H1 (cell line): ENCODE measurements around the gene NKTR. TPM values are rescaled to one million over a fixed set of nuclear protein-coding genes. Genes with fewer than 3 reads are reported as not detected.

Experiments used
- CTCF ChIA-PET: fragments of 300-600 bp; sonication (Branson Sonifier 250); formaldehyde crosslinking; loops from one replicate; lab custom pipeline; 2021; ENCODE audit not compliant: partially characterized antibody; lab: Charles Lee
- POLR2A ChIA-PET: fragments of 300-600 bp; sonication (Branson Sonifier 250); formaldehyde crosslinking; loops from one replicate; lab custom pipeline; 2021; ENCODE audit warnings: inconsistent platforms; ENCODE audit not compliant: partially characterized antibody; lab: Charles Lee
- DNase-seq, 2 experiments: peaks; one replicate each; pipeline versions ENCODE4 v3.0.0 to v3.0.0-alpha.2; 2010 to 2022; ENCODE audit warnings: low spot score in 2 of 2, low read depth in 1 of 2, mixed read lengths in 1 of 2
- FAIRE-seq: peaks from 2 replicates; lab custom pipeline; 2011; peaks lifted over from hg19 to GRCh38; lab: Jason Lieb, UNC
- H2AFZ ChIP-seq: 2 replicates; pipeline ENCODE4 v1.8.1; 2012; ENCODE audit warnings: low read length, inconsistent platforms
- H2AK5ac ChIP-seq: 2 replicates; pipeline ENCODE4 v1.6.1; 2013; ENCODE audit warnings: low read depth, low read length
- H2BK120ac ChIP-seq: replicated peaks from 2 replicates; pipeline ENCODE3; 2013; ENCODE audit warnings: low read depth, low read length, inconsistent platforms
- H2BK12ac ChIP-seq: 2 replicates; pipeline ENCODE4 v1.6.1; 2013; ENCODE audit warnings: low read depth, low read length
- H2BK15ac ChIP-seq: 2 replicates; pipeline ENCODE4 v1.6.1; 2013; ENCODE audit warnings: low read length
- H2BK20ac ChIP-seq: 2 replicates; pipeline ENCODE4 v1.6.1; 2013; ENCODE audit warnings: low read length
- H2BK5ac ChIP-seq: 2 replicates; pipeline ENCODE4 v1.6.1; 2013; ENCODE audit warnings: low read depth, low read length
- H3K14ac ChIP-seq: 2 replicates; pipeline ENCODE4 v1.6.1; 2013; ENCODE audit warnings: inconsistent platforms; ENCODE audit not compliant: insufficient read length
- H3K18ac ChIP-seq: 2 replicates; pipeline ENCODE4 v1.6.1; 2013; ENCODE audit warnings: low read length; ENCODE audit errors: extremely low read depth
- H3K23ac ChIP-seq: 2 replicates; pipeline ENCODE4 v1.6.1; 2013; ENCODE audit warnings: inconsistent platforms; ENCODE audit not compliant: insufficient read length
- H3K23me2 ChIP-seq: 2 replicates; pipeline ENCODE4 v1.6.1; 2013; ENCODE audit warnings: low read depth, low read length
- H3K27ac ChIP-seq: 2 replicates; pipeline ENCODE4 v1.6.1; 2011; ENCODE audit warnings: low read depth, low read length, inconsistent platforms
- H3K27me3 ChIP-seq, 4 experiments: replicated peaks in 1 of 4; 1 replicate in 1 of 4; 2 replicates in 3 of 4; pipeline versions ENCODE4 v1.6.1 to v1.8.1; 2011 to 2013; ENCODE audit warnings: low read length in 3 of 4, mild to moderate bottlenecking in 3 of 4, inconsistent platforms in 2 of 4, mixed read lengths in 2 of 4, moderate library complexity in 1 of 4; ENCODE audit not compliant: control insufficient read depth in 3 of 4, insufficient read depth in 3 of 4; ENCODE audit errors: extremely low read depth in 1 of 4
- H3K36me3 ChIP-seq, 4 experiments: 2 replicates each; pipeline versions ENCODE4 v1.6.1 to v1.8.1; 2011 to 2013; ENCODE audit warnings: mild to moderate bottlenecking in 4 of 4, low read length in 3 of 4, moderate library complexity in 2 of 4, control low read depth in 1 of 4, inconsistent platforms in 1 of 4; ENCODE audit not compliant: insufficient read depth in 4 of 4, control insufficient read depth in 2 of 4
- H3K4ac ChIP-seq: replicated peaks from 2 replicates; pipeline ENCODE3; 2013; ENCODE audit warnings: low read length, low read depth, mixed read lengths, inconsistent platforms; ENCODE audit not compliant: insufficient read length
- H3K4me1 ChIP-seq, 4 experiments: replicated peaks in 1 of 4; 1 replicate in 1 of 4; 2 replicates in 3 of 4; pipeline versions ENCODE4 v1.6.1 to v1.8.1; 2011 to 2013; ENCODE audit warnings: low read length in 3 of 4, inconsistent platforms in 2 of 4, mixed read lengths in 1 of 4; ENCODE audit not compliant: insufficient read depth in 4 of 4, control insufficient read depth in 3 of 4
- H3K4me2 ChIP-seq, 2 experiments: 2 replicates each; pipeline versions ENCODE4 v1.6.1 to v1.8.1; 2011 to 2013; ENCODE audit warnings: low read depth in 2 of 2, low read length in 2 of 2, control low read depth in 1 of 2, inconsistent platforms in 1 of 2, mild to moderate bottlenecking in 1 of 2; ENCODE audit not compliant: insufficient read depth in 1 of 2
- H3K4me3 ChIP-seq, 4 experiments: fragments of 200-600, 300-600 bp in 1 of 4; sonication (generic), shearing (Covaris generic), sonication (Bioruptor Twin) in 1 of 4; 2 replicates each; pipeline versions ENCODE4 v1.5.1 to v1.8.1; 2011 to 2016; ENCODE audit warnings: low read length in 4 of 4, low read depth in 3 of 4, control low read depth in 2 of 4, inconsistent platforms in 2 of 4, mild to moderate bottlenecking in 2 of 4, mixed read lengths in 1 of 4, moderate library complexity in 1 of 4; ENCODE audit not compliant: insufficient read depth in 2 of 4; ENCODE audit errors: extremely low read depth in 1 of 4
- H3K56ac ChIP-seq: replicated peaks from 2 replicates; pipeline ENCODE3; 2013; ENCODE audit warnings: low read depth, mild to moderate bottlenecking, mixed read lengths, low read length, inconsistent platforms; ENCODE audit not compliant: insufficient read length
- H3K79me1 ChIP-seq: 2 replicates; pipeline ENCODE4 v1.6.1; 2013; ENCODE audit warnings: low read depth, low read length, control low read depth
- H3K79me2 ChIP-seq, 2 experiments: 2 replicates each; pipeline versions ENCODE4 v1.6.1 to v1.8.1; 2012 to 2013; ENCODE audit warnings: low read length in 2 of 2, mild to moderate bottlenecking in 2 of 2, inconsistent platforms in 1 of 2; ENCODE audit not compliant: insufficient read depth in 2 of 2, control insufficient read depth in 1 of 2
- H3K9ac ChIP-seq, 4 experiments: replicated peaks in 1 of 4; 1 replicate in 1 of 4; 2 replicates in 3 of 4; pipeline versions ENCODE4 v1.6.1 to v1.8.1; 2011 to 2013; ENCODE audit warnings: low read depth in 3 of 4, low read length in 3 of 4, control low read depth in 2 of 4, mild to moderate bottlenecking in 2 of 4, moderate library complexity in 2 of 4, inconsistent platforms in 1 of 4; ENCODE audit errors: extremely low read depth in 1 of 4
- H3K9me3 ChIP-seq, 2 experiments: 2 replicates each; pipeline versions ENCODE4 v1.6.1 to v1.8.1; 2012 to 2013; ENCODE audit warnings: mild to moderate bottlenecking in 2 of 2, moderate library complexity in 2 of 2, control low read depth in 1 of 2, inconsistent platforms in 1 of 2, low read depth in 1 of 2, low read length in 1 of 2, mixed read lengths in 1 of 2; ENCODE audit not compliant: insufficient read depth in 2 of 2
- H4K20me1 ChIP-seq, 2 experiments: replicated peaks in 1 of 2; 2 replicates each; pipeline versions ENCODE3 to v1.8.1; 2011 to 2013; ENCODE audit warnings: inconsistent platforms in 2 of 2, low read length in 2 of 2, mild to moderate bottlenecking in 1 of 2; ENCODE audit not compliant: insufficient read depth in 2 of 2, control insufficient read depth in 1 of 2
- H4K5ac ChIP-seq: 2 replicates; pipeline ENCODE4 v1.6.1; 2013; ENCODE audit warnings: low read length, low read depth, mixed read lengths, inconsistent platforms; ENCODE audit not compliant: insufficient read length
- H4K8ac ChIP-seq: 2 replicates; pipeline ENCODE4 v1.8.0; 2013; ENCODE audit warnings: mild to moderate bottlenecking, moderate library complexity, low read length, inconsistent platforms; ENCODE audit not compliant: insufficient read depth; ENCODE audit errors: extremely low read depth
- H4K91ac ChIP-seq: replicated peaks from 2 replicates; pipeline ENCODE3; 2013; ENCODE audit warnings: low read length, mixed read lengths, inconsistent platforms; ENCODE audit not compliant: insufficient read length
- ATF3 ChIP-seq: IDR thresholded peaks from 2 replicates; pipeline ENCODE4 v1.6.1; 2011; ENCODE audit warnings: low read depth, mild to moderate bottlenecking, low read length; ENCODE audit not compliant: insufficient read depth
- BCL11A ChIP-seq, 2 experiments: IDR thresholded peaks; one replicate each; pipeline ENCODE4 v1.6.1; 2011; ENCODE audit warnings: low read depth in 2 of 2, low read length in 2 of 2, mild to moderate bottlenecking in 2 of 2
- E2F6 ChIP-seq: IDR thresholded peaks from 2 replicates; pipeline ENCODE4 v1.6.1; 2012; ENCODE audit warnings: inconsistent platforms
- EZH2 ChIP-seq: fragments of 200-600 bp; sonication (generic); IDR thresholded peaks from 2 replicates; pipeline ENCODE4 v1.7.1; 2012; ENCODE audit warnings: low read depth, mild to moderate bottlenecking, moderate library complexity, low read length, inconsistent platforms; ENCODE audit not compliant: severe bottlenecking
- HDAC6 ChIP-seq: IDR thresholded peaks from one replicate; pipeline ENCODE4 v1.7.1; 2012; ENCODE audit warnings: low read depth, mild to moderate bottlenecking, inconsistent platforms, low read length, moderate library complexity
- JUND ChIP-seq: IDR thresholded peaks from 2 replicates; pipeline ENCODE4 v1.6.1; 2011; ENCODE audit warnings: mild to moderate bottlenecking, improper control_type of control experiment, low read length
- KDM5A ChIP-seq: fragments of 200-600 bp; IDR thresholded peaks from 2 replicates; pipeline ENCODE4 v1.7.1; 2012; ENCODE audit warnings: mild to moderate bottlenecking, low read length, inconsistent platforms, mixed read lengths
- MAX ChIP-seq: IDR thresholded peaks from 2 replicates; pipeline ENCODE4 v1.6.1; 2012; ENCODE audit warnings: inconsistent platforms
- SIN3A ChIP-seq, 2 experiments: IDR thresholded peaks in 1 of 2; conservative IDR thresholded peaks in 1 of 2; 2 replicates each; pipeline ENCODE4 v1.6.1; 2011 to 2012; ENCODE audit warnings: low read length in 2 of 2, improper control_type of control experiment in 1 of 2, low read depth in 1 of 2, mild to moderate bottlenecking in 1 of 2
- SIRT6 ChIP-seq: IDR thresholded peaks from one replicate; pipeline ENCODE4 v1.7.1; 2012; ENCODE audit warnings: low read length, inconsistent platforms
- SUZ12 ChIP-seq: fragments of 200-600 bp; sonication (generic); IDR thresholded peaks from 2 replicates; pipeline ENCODE4 v1.6.1; 2012; ENCODE audit warnings: mild to moderate bottlenecking, inconsistent platforms, low read length, moderate library complexity, mixed read lengths
- YY1 ChIP-seq: IDR thresholded peaks from 2 replicates; pipeline ENCODE4 v1.6.1; 2011; ENCODE audit warnings: low read depth, mild to moderate bottlenecking, low read length
- WGBS, 2 experiments: shearing (Covaris generic) in 1 of 2; methylation state at CpG; one replicate each; pipeline versions ENCODE4 v1.1.6 to v1.1.7; 2013 to 2015; ENCODE audit warnings: low lambda C conversion rate in 2 of 2, mixed read lengths in 2 of 2, inconsistent platforms in 1 of 2, low coverage in 1 of 2, missing lambda C conversion rate in 1 of 2; ENCODE audit not compliant: insufficient replicate concordance in 2 of 2, insufficient coverage in 1 of 2, insufficient read length in 1 of 2; ENCODE audit errors: extremely low coverage in 1 of 2, missing lambda C conversion rate in 1 of 2; 5-methylcytosine and 5-hydroxymethylcytosine counted together
- polyA plus RNA-seq, 7 experiments: library from polyadenylated mRNA; depleted of rRNA in 3 of 7; stranded (reverse) in 5 of 7; unstranded in 2 of 7; fragments of >200 nt in 5 of 7; fragments of 200-250 nt in 2 of 7; gene quantifications; 1 replicate in 5 of 7; 2 replicates in 1 of 7; 4 replicates in 1 of 7; pipeline versions ENCODE4 v1.2.1 to v1.2.3, GENCODE V29; 2011 to 2013; ENCODE audit warnings: missing spikeins in 2 of 7, mixed read lengths in 2 of 7
- total RNA-seq: library from RNA; stranded (reverse); fragmentation: NEBNext Ultra II Directional; extraction: Animal tissue kit (Norgen Biotek cat#: 25700); gene quantifications from 2 replicates; pipeline ENCODE4 v1.2.1, GENCODE V29; 2021

NKTR gene
- total and polyA plus RNA-seq, 2 of the 8 experiments (the other 6 are each of a cell fraction or from before 2014, with no cell fraction given) = 24.1 to 62.2 TPM

- 94% methylated on average over 5 of the region's 5 CpGs; no CpG with 5 or more reads in 1 of the 2 experiments for WGBS, 2 experiments
- H3K79me2 ChIP-seq = peaks cover 16 to 99% of the 10 kb centered on the region in 2 experiments
- ChIA-PET POLR2A (interaction anchor here (0.6 to 6.0 kb wide), 4 partner anchors 7 to 51 kb away, joined by 3 to 45 read pairs (median 10); partner anchors contain the start of genes NKTR and SEC22C), CTCF (interaction anchor here (0.8 to 0.9 kb wide), 2 partner anchors 12 to 47 kb away, joined by 3 read pairs; no protein-coding TSS in a partner anchor)
- H3K79me1 ChIP-seq = 0 out of 2 replicates have a peak, but pooled peaks cover 2% of the 10 kb centered on the region
- no peaks in the 10 kb centered on the region for H3K9me3 ChIP-seq
- H2BK120ac ChIP-seq = no peak overlapping the region
- no peak overlapping the region for H2BK5ac ChIP-seq
- H3K14ac ChIP-seq = no peak overlapping the region
- peaks cover 0 to 9% (median 2%) of the 10 kb centered on the region in 4 experiments; a peak in 1 of 8 replicates for H3K36me3 ChIP-seq
- no peak overlapping the region for H3K18ac ChIP-seq
- no peak for DNase-seq
- no peak overlapping the region for H2BK12ac ChIP-seq
- H4K8ac ChIP-seq = no peak overlapping the region
- H2AK5ac ChIP-seq = no peak overlapping the region
- no peaks in the 10 kb centered on the region for H3K27me3 ChIP-seq
- no peak overlapping the region for H3K4me3 ChIP-seq
- H4K5ac ChIP-seq = no peak overlapping the region
- H2AFZ ChIP-seq = no peak overlapping the region
- H3K4me1 ChIP-seq = peaks cover 0 to 2% (median 0%) of the 10 kb centered on the region in 4 experiments; a peak in 1 of 7 replicates
- no peak for FAIRE-seq
- H3K23me2 ChIP-seq = no peaks in the 10 kb centered on the region
- no peak overlapping the region for H2BK15ac ChIP-seq
- H2BK20ac ChIP-seq = no peak overlapping the region
- H3K4me2 ChIP-seq = no peak overlapping the region
- H3K27ac ChIP-seq = no peak overlapping the region
- no peak overlapping the region for H3K4ac ChIP-seq
- H3K56ac ChIP-seq = no peak overlapping the region
- H4K20me1 ChIP-seq = peaks cover 5 to 6% of the 10 kb centered on the region in 2 experiments
- H3K23ac ChIP-seq = no peak overlapping the region
- H4K91ac ChIP-seq = no peak overlapping the region
- no peak overlapping the region for H3K9ac ChIP-seq
- TF ChIP-seq SUZ12 (no peak), SIN3A (conservative IDR thresholded peaks at IDR 0.05 in 1 of 2, IDR thresholded peaks at IDR 0.05 in 1 of 2; ENCODE audit: low read depth in 1 of 2, low read length in 2 of 2) (no peak), YY1 (no peak), HDAC6 (no peak), SIRT6 (no peak), MAX (no peak), ATF3 (no peak), BCL11A (IDR thresholded peaks at IDR 0.05; ENCODE audit: low read depth in 2 of 2, low read length in 2 of 2) (no peak), JUND (no peak), KDM5A (no peak), EZH2 (no peak), E2F6 (no peak)
Measured at GRCh38 chr3:42608581-42608980, 8.1 kb downstream of the NKTR start.
